ENCODE results near the gene SSC4D.
"Not testable (repeated sequence)": the region's sequence is repeated elsewhere in the genome, so short reads cannot be mapped to it uniquely, and the experiment has no call there.

Gene SSC4D

GRCh38 chr7:76409537-76409936, at the start of gene SSC4D:
TSS of gene SSC4D (minus strand) at chr7:76409697. CDS start at chr7:76404439, 5,258 bp downstream.
- TF ChIP-seq CTCF (IDR thresholded peaks at IDR 0.05; ENCODE audit: low read depth, low read length), result no peak
- no peak for DNase-seq (ENCODE audit: extremely low read depth, low read depth)

- DNase-seq (ENCODE audit: extremely low read depth, low read depth), result not testable (repeated sequence)
Observed at GRCh38 chr7:76458504-76458903, 49.0 kb upstream of the SSC4D start.

- DNase-seq (ENCODE audit: extremely low read depth, low read depth), result not testable (repeated sequence)
Observed at GRCh38 chr7:76457017-76457416, 47.5 kb upstream of the SSC4D start.

GRCh38 chr7:76445577-76446008, 36.1 kb upstream of the SSC4D start:
- peak; percentile 50 for DNase-seq (ENCODE audit: extremely low read depth, low read depth)

- DNase-seq (ENCODE audit: extremely low read depth, low read depth), result not testable (repeated sequence)
Observed at GRCh38 chr7:76443846-76444245, 34.3 kb upstream of the SSC4D start.

- DNase-seq (ENCODE audit: extremely low read depth, low read depth), result not testable (repeated sequence)
Observed at GRCh38 chr7:76442664-76443446, 33.4 kb upstream of the SSC4D start.

- not testable (repeated sequence) for DNase-seq (ENCODE audit: extremely low read depth, low read depth)
Observed at GRCh38 chr7:76441792-76442191, 32.3 kb upstream of the SSC4D start.

- not testable (repeated sequence) for DNase-seq (ENCODE audit: extremely low read depth, low read depth)
Observed at GRCh38 chr7:76440404-76440803, 30.9 kb upstream of the SSC4D start.

GRCh38 chr7:76439120-76439888, 29.8 kb upstream of the SSC4D start:
- not testable (repeated sequence) for DNase-seq (ENCODE audit: extremely low read depth, low read depth)

- peak; percentile 48 for TF ChIP-seq CTCF (IDR thresholded peaks at IDR 0.05; ENCODE audit: low read depth, low read length)
- not testable (repeated sequence) for DNase-seq (ENCODE audit: extremely low read depth, low read depth)
Observed at GRCh38 chr7:76437873-76438272, 28.4 kb upstream of the SSC4D start.

- TF ChIP-seq CTCF (IDR thresholded peaks at IDR 0.05; ENCODE audit: low read depth, low read length), result no peak
- DNase-seq (ENCODE audit: extremely low read depth, low read depth), result no peak
Observed at GRCh38 chr7:76430836-76431235, 21.3 kb upstream of the SSC4D start.

GRCh38 chr7:76430211-76430610, 20.7 kb upstream of the SSC4D start:
- TF ChIP-seq CTCF (IDR thresholded peaks at IDR 0.05; ENCODE audit: low read depth, low read length), result no peak
- no peak for DNase-seq (ENCODE audit: extremely low read depth, low read depth)
